Mesenchymal stem cell (in vitro differentiated cells and primary cell): ENCODE measurements around the gene UNC13A.

Experiments used
- DNase-seq: peaks from one replicate; pipeline ENCODE4 v3.0.0-alpha.2; 2013
- H2AFZ ChIP-seq: one replicate; pipeline ENCODE4 v1.6.1; 2013; ENCODE audit warnings: low read depth, mild to moderate bottlenecking, control low read depth, inconsistent platforms, low read length, moderate library complexity
- H2AK5ac ChIP-seq: 2 replicates; pipeline ENCODE4 v1.6.1; 2013; ENCODE audit warnings: low read length, moderate library complexity, mild to moderate bottlenecking, inconsistent platforms; ENCODE audit not compliant: severe bottlenecking
- H2BK120ac ChIP-seq: one replicate; pipeline ENCODE4 v1.6.1; 2013; ENCODE audit warnings: low read depth, mild to moderate bottlenecking, inconsistent platforms, low read length, moderate library complexity
- H2BK12ac ChIP-seq, 2 experiments: one replicate each; pipeline ENCODE4 v1.6.1; 2013; ENCODE audit warnings: inconsistent platforms in 2 of 2, low read length in 2 of 2, mild to moderate bottlenecking in 2 of 2, moderate library complexity in 2 of 2, control low read depth in 1 of 2
- H2BK15ac ChIP-seq: one replicate; pipeline ENCODE4 v1.6.1; 2013; ENCODE audit warnings: mild to moderate bottlenecking, low read depth, inconsistent platforms; ENCODE audit not compliant: poor library complexity, severe bottlenecking
- H2BK5ac ChIP-seq: 2 replicates; pipeline ENCODE4 v1.6.1; 2013; ENCODE audit warnings: low read depth, mild to moderate bottlenecking, low read length, control low read depth, inconsistent platforms; ENCODE audit not compliant: poor library complexity, severe bottlenecking
- H3K14ac ChIP-seq, 2 experiments: one replicate each; pipeline ENCODE4 v1.6.1; 2013; ENCODE audit warnings: inconsistent platforms in 2 of 2, low read length in 2 of 2, control low read depth in 1 of 2, mild to moderate bottlenecking in 1 of 2, moderate library complexity in 1 of 2
- H3K18ac ChIP-seq, 2 experiments: one replicate each; pipeline ENCODE4 v1.6.1; 2013; ENCODE audit warnings: inconsistent platforms in 2 of 2, low read length in 2 of 2, control low read depth in 1 of 2, low read depth in 1 of 2, mild to moderate bottlenecking in 1 of 2
- H3K23ac ChIP-seq, 2 experiments: one replicate each; pipeline ENCODE4 v1.6.1; 2013; ENCODE audit warnings: inconsistent platforms in 2 of 2, low read length in 2 of 2, mild to moderate bottlenecking in 2 of 2, moderate library complexity in 2 of 2, control low read depth in 1 of 2
- H3K27ac ChIP-seq: 2 replicates; pipeline ENCODE4 v1.5.1; 2013; ENCODE audit warnings: mild to moderate bottlenecking, moderate library complexity, low read length, control low read depth, inconsistent platforms; ENCODE audit not compliant: poor library complexity, severe bottlenecking
- H3K27me3 ChIP-seq, 2 experiments: 2 replicates each; pipeline versions ENCODE4 v1.6.1 to v1.7.0; 2013; ENCODE audit warnings: low read length in 2 of 2, mild to moderate bottlenecking in 2 of 2, moderate library complexity in 2 of 2, control low read depth in 1 of 2, inconsistent platforms in 1 of 2; ENCODE audit not compliant: control insufficient read depth in 1 of 2, insufficient read depth in 1 of 2
- H3K36me3 ChIP-seq, 2 experiments: 2 replicates each; pipeline versions ENCODE4 v1.6.1 to v1.7.0; 2013; ENCODE audit warnings: low read length in 2 of 2, control low read depth in 1 of 2, inconsistent platforms in 1 of 2, low read depth in 1 of 2, mild to moderate bottlenecking in 1 of 2; ENCODE audit not compliant: insufficient read depth in 2 of 2, control insufficient read depth in 1 of 2
- H3K4ac ChIP-seq, 2 experiments: one replicate each; pipeline ENCODE4 v1.6.1; 2013; ENCODE audit warnings: inconsistent platforms in 2 of 2, low read length in 2 of 2, mild to moderate bottlenecking in 2 of 2, moderate library complexity in 2 of 2, control low read depth in 1 of 2, low read depth in 1 of 2
- H3K4me1 ChIP-seq: 2 replicates; pipeline ENCODE4 v1.6.1; 2013; ENCODE audit warnings: low read depth, low read length, control low read depth; ENCODE audit not compliant: control insufficient read depth, insufficient read depth
- H3K4me2 ChIP-seq: 2 replicates; pipeline ENCODE4 v1.6.1; 2013; ENCODE audit warnings: low read length, mild to moderate bottlenecking, inconsistent platforms; ENCODE audit not compliant: poor library complexity, severe bottlenecking
- H3K4me3 ChIP-seq, 2 experiments: 2 replicates each; pipeline versions ENCODE4 v1.5.1 to v1.7.0; 2013; ENCODE audit warnings: low read length in 2 of 2, mild to moderate bottlenecking in 2 of 2, control low read depth in 1 of 2, low read depth in 1 of 2; ENCODE audit not compliant: insufficient read depth in 1 of 2
- H3K79me1 ChIP-seq: replicated peaks from 2 replicates; pipeline ENCODE4 v1.6.1; 2013; ENCODE audit warnings: mild to moderate bottlenecking, control low read depth, low read length, inconsistent platforms; ENCODE audit not compliant: poor library complexity, severe bottlenecking
- H3K9ac ChIP-seq: 2 replicates; pipeline ENCODE4 v1.7.0; 2013; ENCODE audit warnings: mild to moderate bottlenecking, low read length, moderate library complexity
- H3K9me3 ChIP-seq: 2 replicates; pipeline ENCODE4 v1.7.0; 2013; ENCODE audit warnings: mild to moderate bottlenecking, low read length; ENCODE audit not compliant: control insufficient read depth
- H4K8ac ChIP-seq: one replicate; pipeline ENCODE4 v1.6.1; 2013; ENCODE audit warnings: inconsistent platforms, mild to moderate bottlenecking, low read length, moderate library complexity
- H4K91ac ChIP-seq: one replicate; pipeline ENCODE4 v1.6.1; 2013; ENCODE audit warnings: mild to moderate bottlenecking, low read length, inconsistent platforms
- WGBS: methylation state at CpG from one replicate; pipeline ENCODE4 v1.1.7; 2013; ENCODE audit warnings: mixed read lengths; 5-methylcytosine and 5-hydroxymethylcytosine counted together

UNC13A gene

GRCh38 chr19:17624314-17624991, 63.7 kb downstream of the UNC13A start:
- peaks cover 13 to 22% of the 10 kb centered on the region in 2 experiments for H3K27me3 ChIP-seq
- H4K91ac ChIP-seq, result no peak overlapping the region
- peaks cover 10% of the 10 kb centered on the region for H3K9me3 ChIP-seq
- no peaks in the 10 kb centered on the region for H3K79me1 ChIP-seq
- no peak overlapping the region for H3K9ac ChIP-seq
- H3K18ac ChIP-seq, result no peak overlapping the region
- no peak overlapping the region for H3K4me2 ChIP-seq
- H3K4ac ChIP-seq, result no peak overlapping the region
- no peak overlapping the region for H2AFZ ChIP-seq
- no peak overlapping the region for H2AK5ac ChIP-seq
- H3K4me1 ChIP-seq, result no peaks in the 10 kb centered on the region
- no peak overlapping the region for H3K14ac ChIP-seq
- no peak overlapping the region for H2BK120ac ChIP-seq
- H3K27ac ChIP-seq, result no peak overlapping the region
- no peak overlapping the region for H3K23ac ChIP-seq
- no peak overlapping the region for H2BK5ac ChIP-seq
- no peak overlapping the region for H3K4me3 ChIP-seq
- no peak for DNase-seq
- H4K8ac ChIP-seq, result no peak overlapping the region
- H2BK15ac ChIP-seq, result no peak overlapping the region
- 88% methylated on average over 15 of the region's 16 CpGs for WGBS
- no peaks in the 10 kb centered on the region for H3K36me3 ChIP-seq
- H2BK12ac ChIP-seq, result no peak overlapping the region

GRCh38 chr19:17623224-17623935, 64.8 kb downstream of the UNC13A start:
- no peak overlapping the region for H2AFZ ChIP-seq
- H4K91ac ChIP-seq, result no peak overlapping the region
- no peak overlapping the region for H3K18ac ChIP-seq
- no peak overlapping the region for H2BK12ac ChIP-seq
- H3K14ac ChIP-seq, result no peak overlapping the region
- no peak overlapping the region for H2BK120ac ChIP-seq
- H3K4me3 ChIP-seq, result no peak overlapping the region
- no peak overlapping the region for H2BK15ac ChIP-seq
- H3K79me1 ChIP-seq, result no peaks in the 10 kb centered on the region
- H2BK5ac ChIP-seq, result no peak overlapping the region
- H3K27me3 ChIP-seq, result peaks cover 8 to 21% of the 10 kb centered on the region in 2 experiments
- H3K27ac ChIP-seq, result no peak overlapping the region
- H3K23ac ChIP-seq, result no peak overlapping the region
- WGBS, result 88% methylated on average over 14 of the region's 31 CpGs
- H3K36me3 ChIP-seq, result no peaks in the 10 kb centered on the region
- no peak overlapping the region for H2AK5ac ChIP-seq
- H3K4me2 ChIP-seq, result no peak overlapping the region
- no peaks in the 10 kb centered on the region for H3K4me1 ChIP-seq
- peaks cover 10% of the 10 kb centered on the region for H3K9me3 ChIP-seq
- DNase-seq, result no peak
- no peak overlapping the region for H3K9ac ChIP-seq
- H4K8ac ChIP-seq, result no peak overlapping the region
- H3K4ac ChIP-seq, result no peak overlapping the region

GRCh38 chr19:17620696-17621095, 67.5 kb downstream of the UNC13A start:
- no peak overlapping the region for H2AFZ ChIP-seq
- no peak overlapping the region for H4K91ac ChIP-seq
- no peak overlapping the region for H2BK120ac ChIP-seq
- no peak overlapping the region for H3K4me3 ChIP-seq
- H2BK12ac ChIP-seq, result no peak overlapping the region
- WGBS, result 100% methylated on average over 1 of the region's 1 CpG
- H3K4me2 ChIP-seq, result no peak overlapping the region
- DNase-seq, result no peak
- no peaks in the 10 kb centered on the region for H3K36me3 ChIP-seq
- H2BK15ac ChIP-seq, result no peak overlapping the region
- H3K4me1 ChIP-seq, result peaks cover 2% of the 10 kb centered on the region
- H3K23ac ChIP-seq, result no peak overlapping the region
- H3K14ac ChIP-seq, result no peak overlapping the region
- no peak overlapping the region for H2AK5ac ChIP-seq
- peaks cover 10% of the 10 kb centered on the region for H3K9me3 ChIP-seq
- no peak overlapping the region for H3K27ac ChIP-seq
- no peak overlapping the region for H4K8ac ChIP-seq
- H3K4ac ChIP-seq, result no peak overlapping the region
- no peak overlapping the region for H2BK5ac ChIP-seq
- H3K9ac ChIP-seq, result no peak overlapping the region
- no peaks in the 10 kb centered on the region for H3K79me1 ChIP-seq
- peaks cover 27 to 42% of the 10 kb centered on the region in 2 experiments for H3K27me3 ChIP-seq
- H3K18ac ChIP-seq, result no peak overlapping the region

- Histone ChIP-seq H3K9me3 (peaks cover 10% of the 10 kb centered on the region), H3K23ac (no peak overlapping the region), H3K14ac (no peak overlapping the region), H3K4me3 (no peak overlapping the region), H2AFZ (no peak overlapping the region), H3K4me1 (peaks cover 2% of the 10 kb centered on the region), H2BK5ac (no peak overlapping the region), H3K27ac (no peak overlapping the region), H2BK120ac (no peak overlapping the region), H3K18ac (no peak overlapping the region), H2BK15ac (no peak overlapping the region), H3K36me3 (no peaks in the 10 kb centered on the region), H2AK5ac (no peak overlapping the region), H2BK12ac (no peak overlapping the region), H3K79me1 (no peaks in the 10 kb centered on the region), H4K91ac (no peak overlapping the region), H4K8ac (no peak overlapping the region), H3K4ac (no peak overlapping the region), H3K9ac (no peak overlapping the region), H3K4me2 (no peak overlapping the region), H3K27me3 (peaks cover 28 to 46% of the 10 kb centered on the region in 2 experiments)
- no peak for DNase-seq
- 46% methylated on average over 2 of the region's 2 CpGs for WGBS
These were observed 69.2 kb downstream of the UNC13A start for GRCh38 chr19:17618936-17619335.
